Neural crest cell (in vitro differentiated cells): ENCODE measurements around the gene DNAJB9. TPM values are rescaled to one million over a fixed set of nuclear protein-coding genes. Genes with fewer than 3 reads are reported as not detected.
"Not testable (repeated sequence)": the region's sequence is repeated elsewhere in the genome, so short reads cannot be mapped to it uniquely, and the experiment has no call there.

Source experiments
- DNase-seq: peaks from one replicate; pipeline ENCODE4 v3.0.0; 2021; ENCODE audit warnings: low read depth, mixed read lengths, low spot score
- H3K27ac Mint-ChIP-seq: one replicate; pipeline ENCODE4 v1.8.0; 2021; ENCODE audit warnings: mild to moderate bottlenecking, mixed read lengths; ENCODE audit not compliant: unreplicated experiment
- H3K27me3 Mint-ChIP-seq: 2 replicates; pipeline ENCODE4 v1.8.0; 2021; ENCODE audit warnings: low read depth, mild to moderate bottlenecking, mixed read lengths
- H3K36me3 Mint-ChIP-seq: 2 replicates; pipeline ENCODE4 v1.8.0; 2021; ENCODE audit warnings: low read depth, mild to moderate bottlenecking, mixed read lengths
- H3K4me1 Mint-ChIP-seq: 2 replicates; pipeline ENCODE4 v1.8.0; 2021; ENCODE audit warnings: mixed read lengths
- H3K4me3 Mint-ChIP-seq: one replicate; pipeline ENCODE4 v1.8.0; 2021; ENCODE audit warnings: mild to moderate bottlenecking, mixed read lengths
- H3K9me3 Mint-ChIP-seq: 2 replicates; pipeline ENCODE4 v1.8.0; 2021; ENCODE audit warnings: mixed read lengths
- CTCF ChIP-seq: fragments of 200-600 bp; sonication (generic); conservative IDR thresholded peaks from 2 replicates; pipeline ENCODE4 v1.5.0; 2021; ENCODE audit warnings: antibody characterized with exemption, mild to moderate bottlenecking
- total RNA-seq: library from RNA; stranded (reverse); gene quantifications from 2 replicates; pipeline ENCODE4 v1.2.1, GENCODE V29; 2021

DNAJB9 gene
- total RNA-seq, 1 donor from 2014 or later, result 9.5 TPM

GRCh38 chr7:108537229-108537628, 32.4 kb upstream of the DNAJB9 start:
- peaks cover 2% of the 10 kb centered on the region for H3K9me3 Mint-ChIP-seq
- H3K27ac Mint-ChIP-seq, result no peak overlapping the region
- DNase-seq, result no peak
- no peak overlapping the region for H3K4me3 Mint-ChIP-seq
- H3K4me1 Mint-ChIP-seq, result no peaks in the 10 kb centered on the region
- no peak for TF ChIP-seq CTCF
- peaks cover 4% of the 10 kb centered on the region for H3K36me3 Mint-ChIP-seq
- no peaks in the 10 kb centered on the region for H3K27me3 Mint-ChIP-seq

GRCh38 chr7:108538236-108538635, 31.4 kb upstream of the DNAJB9 start:
- not testable (repeated sequence) for H3K27ac Mint-ChIP-seq, H3K4me1 Mint-ChIP-seq, H3K9me3 Mint-ChIP-seq, H3K36me3 Mint-ChIP-seq, DNase-seq, H3K27me3 Mint-ChIP-seq, H3K4me3 Mint-ChIP-seq

- not testable (repeated sequence) for H3K27me3 Mint-ChIP-seq, H3K27ac Mint-ChIP-seq, H3K4me3 Mint-ChIP-seq, H3K4me1 Mint-ChIP-seq, DNase-seq, H3K9me3 Mint-ChIP-seq, H3K36me3 Mint-ChIP-seq
Observed at GRCh38 chr7:108538685-108539084, 31.0 kb upstream of the DNAJB9 start.

- Mint-ChIP-seq H3K9me3 (peaks cover 2% of the 10 kb centered on the region), H3K27ac (no peak overlapping the region), H3K4me1 (no peaks in the 10 kb centered on the region), H3K36me3 (peaks cover 4% of the 10 kb centered on the region), H3K27me3 (no peaks in the 10 kb centered on the region), H3K4me3 (no peak overlapping the region)
- TF ChIP-seq CTCF, result no peak
- no peak for DNase-seq
Observed at GRCh38 chr7:108541478-108541877, 28.2 kb upstream of the DNAJB9 start.

GRCh38 chr7:108548141-108548896, 21.4 kb upstream of the DNAJB9 start:
- not testable (repeated sequence) for DNase-seq, H3K4me1 Mint-ChIP-seq, H3K27me3 Mint-ChIP-seq, H3K27ac Mint-ChIP-seq, H3K9me3 Mint-ChIP-seq, H3K4me3 Mint-ChIP-seq, H3K36me3 Mint-ChIP-seq

GRCh38 chr7:108556665-108557064, 13.0 kb upstream of the DNAJB9 start:
- H3K4me1 Mint-ChIP-seq, H3K4me3 Mint-ChIP-seq, H3K27ac Mint-ChIP-seq, H3K27me3 Mint-ChIP-seq, DNase-seq: not testable (repeated sequence)
- peaks cover 48% of the 10 kb centered on the region for H3K36me3 Mint-ChIP-seq
- H3K9me3 Mint-ChIP-seq, result peaks cover 10% of the 10 kb centered on the region

- H3K4me1 Mint-ChIP-seq, result no peaks in the 10 kb centered on the region
- TF ChIP-seq CTCF, result no peak
- no peak for DNase-seq
- H3K9me3 Mint-ChIP-seq, result peaks cover 10% of the 10 kb centered on the region
- no peak overlapping the region for H3K4me3 Mint-ChIP-seq
- no peak overlapping the region for H3K27ac Mint-ChIP-seq
- no peaks in the 10 kb centered on the region for H3K27me3 Mint-ChIP-seq
- peaks cover 45% of the 10 kb centered on the region for H3K36me3 Mint-ChIP-seq
Observed at GRCh38 chr7:108557191-108557590, 12.5 kb upstream of the DNAJB9 start.
